IPS-15b (cell line): ENCODE results near the gene CXCL6.

Experiments used
- H3K27me3 ChIP-seq: one replicate; pipeline ENCODE4 v1.6.1; 2013; ENCODE audit warnings: low read length; ENCODE audit not compliant: control insufficient read depth, insufficient read depth
- H3K36me3 ChIP-seq: one replicate; pipeline ENCODE4 v1.6.1; 2013; ENCODE audit warnings: low read length; ENCODE audit not compliant: control insufficient read depth, insufficient read depth
- H3K4me1 ChIP-seq: one replicate; pipeline ENCODE4 v1.6.1; 2013; ENCODE audit warnings: mild to moderate bottlenecking, low read length; ENCODE audit not compliant: control insufficient read depth, insufficient read depth
- H3K4me3 ChIP-seq: one replicate; pipeline ENCODE4 v1.5.1; 2013; ENCODE audit warnings: low read depth, low read length
- H3K9ac ChIP-seq: one replicate; pipeline ENCODE4 v1.6.1; 2013; ENCODE audit warnings: low read depth, mild to moderate bottlenecking, low read length
- H3K9me3 ChIP-seq: one replicate; pipeline ENCODE4 v1.6.1; 2013; ENCODE audit warnings: mild to moderate bottlenecking, low read length; ENCODE audit not compliant: control insufficient read depth, insufficient read depth

CXCL6 gene

DNA sequence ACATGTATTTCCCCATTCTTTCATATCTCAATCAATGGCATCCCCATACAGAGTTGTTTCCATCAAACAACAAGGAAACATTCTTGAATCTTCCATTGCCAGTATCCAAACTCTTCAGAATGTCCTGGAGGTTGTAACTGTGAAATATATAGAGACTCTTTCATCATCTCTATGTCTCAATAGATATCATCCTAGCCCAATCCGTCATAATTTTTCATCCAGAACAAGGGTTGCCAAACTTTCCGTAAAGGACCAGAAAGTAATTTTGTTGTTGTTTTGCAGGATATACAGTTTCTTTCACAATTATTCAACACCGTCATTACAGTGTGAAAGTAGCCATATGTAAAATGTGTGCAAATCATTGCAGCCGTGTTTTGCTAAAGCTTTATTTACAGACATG, 15.2 kb upstream of the CXCL6 start:
- Histone ChIP-seq H3K9me3 (no peaks in the 10 kb centered on the region), H3K27me3 (no peaks in the 10 kb centered on the region), H3K4me1 (no peaks in the 10 kb centered on the region), H3K4me3 (no peak overlapping the region), H3K36me3 (no peaks in the 10 kb centered on the region), H3K9ac (no peak overlapping the region)

DNA sequence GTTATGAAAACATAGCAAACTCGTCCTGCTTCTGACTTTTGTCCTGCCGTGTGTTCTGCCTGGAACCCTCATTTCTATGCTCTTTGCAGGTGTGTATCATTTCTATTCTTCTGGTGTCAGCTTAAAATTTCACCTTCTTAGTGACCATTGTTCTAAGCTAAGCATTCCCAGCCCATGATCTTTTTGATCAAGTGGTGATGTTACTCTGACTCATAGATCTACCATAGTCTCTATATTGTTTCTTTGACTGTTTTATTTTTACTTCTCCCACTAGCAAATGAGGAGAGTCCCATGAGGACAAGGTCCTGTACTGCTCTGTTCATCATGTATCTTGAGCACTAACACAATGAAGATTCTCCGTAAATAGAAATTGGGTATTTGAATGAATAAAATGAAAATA, 14.1 kb upstream of the CXCL6 start:
- no peak overlapping the region for H3K9ac ChIP-seq
- H3K4me1 ChIP-seq = no peaks in the 10 kb centered on the region
- no peaks in the 10 kb centered on the region for H3K27me3 ChIP-seq
- H3K4me3 ChIP-seq = no peak overlapping the region
- H3K9me3 ChIP-seq = no peaks in the 10 kb centered on the region
- no peaks in the 10 kb centered on the region for H3K36me3 ChIP-seq

DNA sequence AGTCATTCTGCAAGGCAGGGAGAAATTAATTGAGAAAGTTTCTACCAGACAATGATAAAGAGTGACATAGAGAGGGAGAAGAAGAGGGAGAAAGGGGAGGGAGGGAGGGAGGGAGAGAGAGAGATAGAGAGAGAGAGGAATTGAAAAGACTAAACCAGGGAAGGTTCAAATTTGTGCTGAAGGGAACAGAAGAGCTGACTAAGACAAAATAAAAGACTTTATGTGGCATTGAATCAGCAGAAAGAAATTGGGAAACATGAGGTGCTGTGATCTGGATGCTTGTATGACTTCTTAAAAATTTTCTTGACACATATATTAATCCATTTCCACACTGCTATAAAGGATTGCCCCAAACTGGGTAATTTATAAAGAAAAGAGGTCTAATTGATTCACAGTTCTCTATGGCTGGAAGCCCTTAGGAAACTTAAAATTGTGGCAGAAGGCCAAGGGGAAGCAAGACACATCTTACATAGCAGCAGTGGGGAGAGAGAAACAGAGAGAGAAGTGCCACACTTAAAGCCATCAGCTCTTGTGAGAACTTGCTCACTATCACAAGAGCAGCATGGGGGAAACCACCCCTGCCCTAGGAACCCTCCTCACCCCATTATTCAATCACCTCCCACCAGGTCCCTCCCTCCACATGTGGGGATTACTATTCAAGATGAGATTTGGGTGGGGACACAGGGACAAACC, 13.5 kb upstream of the CXCL6 start:
- H3K9me3 ChIP-seq = no peaks in the 10 kb centered on the region
- no peaks in the 10 kb centered on the region for H3K4me1 ChIP-seq
- H3K36me3 ChIP-seq = no peaks in the 10 kb centered on the region
- no peaks in the 10 kb centered on the region for H3K27me3 ChIP-seq
- no peak overlapping the region for H3K4me3 ChIP-seq
- no peak overlapping the region for H3K9ac ChIP-seq

DNA sequence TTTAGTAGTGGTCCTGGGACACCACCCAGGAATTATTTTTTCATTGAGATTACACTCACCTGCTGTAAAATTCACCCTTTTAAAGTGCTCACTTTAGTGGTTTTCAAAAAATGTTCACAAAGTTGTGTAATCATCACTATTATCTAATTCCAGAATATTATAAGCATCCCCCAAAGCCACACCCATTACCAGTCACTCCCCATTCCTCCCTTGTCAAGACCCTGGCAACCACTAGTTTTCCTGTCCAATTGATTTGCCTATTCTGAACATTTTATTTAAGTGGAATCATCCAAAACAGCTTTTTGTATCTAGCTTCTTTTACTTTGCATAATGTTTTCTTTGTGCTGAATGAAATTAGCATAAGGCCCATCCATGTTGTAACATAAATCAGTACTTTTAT, 12.7 kb upstream of the CXCL6 start:
- Histone ChIP-seq H3K27me3 (no peaks in the 10 kb centered on the region), H3K36me3 (no peaks in the 10 kb centered on the region), H3K4me1 (no peaks in the 10 kb centered on the region), H3K9ac (no peak overlapping the region), H3K4me3 (no peak overlapping the region), H3K9me3 (no peaks in the 10 kb centered on the region)

DNA sequence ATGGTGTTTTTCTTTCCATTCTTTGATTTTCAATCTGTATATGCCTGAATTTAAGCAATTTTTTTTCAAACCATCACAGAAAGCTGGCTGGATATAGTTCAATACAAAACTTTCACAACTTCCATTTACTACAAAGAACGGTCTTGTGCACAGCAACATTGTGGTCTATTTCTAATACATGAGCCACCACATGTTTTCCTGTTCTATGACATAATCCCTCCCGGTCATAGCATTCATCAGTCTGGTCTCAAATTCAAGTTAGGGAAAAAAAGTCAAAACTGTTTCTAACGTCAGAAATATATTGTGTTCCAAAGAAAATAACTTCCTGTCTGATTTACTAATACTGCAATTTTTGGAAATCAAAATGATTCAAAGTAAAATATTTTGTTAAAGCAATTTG, 7.5 kb upstream of the CXCL6 start:
- Histone ChIP-seq H3K9ac (no peak overlapping the region), H3K4me3 (no peak overlapping the region), H3K36me3 (no peaks in the 10 kb centered on the region), H3K4me1 (no peaks in the 10 kb centered on the region), H3K9me3 (no peaks in the 10 kb centered on the region), H3K27me3 (no peaks in the 10 kb centered on the region)

DNA sequence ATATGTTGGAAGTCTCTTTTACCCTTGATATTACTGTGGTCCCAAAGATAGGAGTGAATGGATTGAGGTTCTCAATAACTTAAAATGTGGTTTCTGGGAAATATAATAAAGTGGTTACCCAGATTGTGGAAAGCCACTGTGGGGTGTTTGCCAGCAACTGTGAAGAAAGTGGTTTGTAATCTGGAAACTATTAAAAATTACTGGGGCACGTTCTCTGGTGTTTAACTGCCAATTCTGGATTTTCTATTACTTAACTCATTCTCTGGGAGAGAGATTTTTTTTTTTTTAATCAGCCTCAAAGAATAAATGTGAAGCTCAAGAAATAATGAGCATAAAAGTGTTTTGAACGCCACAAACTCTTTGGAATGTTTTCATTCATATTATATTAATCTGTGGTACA, 4.9 kb upstream of the CXCL6 start:
- Histone ChIP-seq H3K4me3 (no peak overlapping the region), H3K4me1 (no peaks in the 10 kb centered on the region), H3K9ac (no peak overlapping the region), H3K9me3 (no peaks in the 10 kb centered on the region), H3K36me3 (no peaks in the 10 kb centered on the region), H3K27me3 (no peaks in the 10 kb centered on the region)

DNA sequence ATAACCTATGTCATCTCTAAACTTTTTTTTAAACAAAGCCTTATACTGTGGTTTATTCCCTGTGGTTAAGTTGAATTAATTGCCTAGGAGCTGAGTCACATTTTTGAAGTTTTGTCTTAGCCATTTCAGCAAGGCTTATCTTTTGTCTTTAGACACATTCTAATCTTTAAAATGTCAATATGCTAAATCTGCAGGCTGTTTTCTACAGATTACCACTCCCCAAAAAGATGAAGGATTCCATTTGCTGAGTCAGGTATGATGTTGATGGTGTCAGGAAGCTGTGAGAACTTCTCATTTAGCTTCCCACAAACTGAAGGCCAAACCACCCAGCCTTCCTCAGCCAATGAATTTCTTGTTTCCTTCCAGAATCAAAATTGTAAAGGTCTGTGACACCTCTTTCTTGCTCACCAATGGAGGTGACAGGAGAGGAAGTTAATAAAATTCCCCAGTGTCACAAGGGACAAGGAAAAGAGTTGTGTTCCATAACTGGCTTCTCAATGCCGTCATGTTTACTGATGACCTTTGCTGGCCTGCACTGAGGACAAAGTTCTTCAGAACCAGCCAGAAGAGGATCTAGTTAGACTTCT, 3.7 kb upstream of the CXCL6 start:
- H3K4me1 ChIP-seq = no peaks in the 10 kb centered on the region
- no peaks in the 10 kb centered on the region for H3K9me3 ChIP-seq
- H3K36me3 ChIP-seq = no peaks in the 10 kb centered on the region
- H3K4me3 ChIP-seq = no peak overlapping the region
- no peak overlapping the region for H3K9ac ChIP-seq
- peaks cover 10% of the 10 kb centered on the region for H3K27me3 ChIP-seq

DNA sequence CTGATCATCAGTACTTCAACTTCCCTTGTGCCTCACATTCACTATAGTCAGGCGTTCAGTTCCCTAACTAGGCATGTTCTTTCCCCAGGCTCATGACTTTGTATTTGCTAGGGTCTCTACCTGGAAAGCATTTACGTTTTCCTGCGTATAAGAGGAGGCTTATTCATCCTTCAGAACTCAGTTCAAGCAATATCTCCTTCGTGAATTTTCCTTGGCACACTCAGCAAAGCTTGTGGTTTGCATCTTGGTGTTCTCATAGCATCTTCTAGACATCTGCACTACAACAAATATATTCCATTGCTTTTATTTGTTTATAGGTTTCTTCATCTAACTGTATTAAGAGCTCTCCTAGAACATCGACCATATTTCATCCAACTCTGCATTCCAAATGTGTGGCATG, 2.6 kb downstream of the CXCL6 start:
- no peaks in the 10 kb centered on the region for H3K9me3 ChIP-seq
- peaks cover 24% of the 10 kb centered on the region for H3K27me3 ChIP-seq

DNA sequence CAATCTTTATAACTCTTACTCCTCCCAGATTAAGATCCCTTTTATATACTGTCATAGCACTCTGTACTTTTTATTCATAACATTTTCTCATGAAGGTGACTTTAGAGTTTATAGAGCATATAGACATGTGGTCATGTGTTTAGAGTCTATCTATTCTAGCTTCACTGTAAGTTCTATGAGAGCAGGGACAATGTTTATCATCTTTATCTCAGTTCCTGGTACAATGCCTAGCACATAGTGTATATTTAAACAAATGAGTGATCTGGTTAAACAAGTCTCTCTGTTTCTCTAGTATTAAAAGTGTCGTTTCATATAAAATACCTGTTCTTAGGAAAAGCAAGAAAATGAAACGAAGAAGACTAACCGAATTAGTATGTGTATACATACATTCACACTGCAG, 3.2 kb downstream of the CXCL6 start:
- no peaks in the 10 kb centered on the region for H3K4me1 ChIP-seq
- H3K36me3 ChIP-seq = no peaks in the 10 kb centered on the region
- H3K9me3 ChIP-seq = no peaks in the 10 kb centered on the region
- no peak overlapping the region for H3K4me3 ChIP-seq
- no peak overlapping the region for H3K9ac ChIP-seq
- peaks cover 24% of the 10 kb centered on the region for H3K27me3 ChIP-seq

More for the DNA sequence above, 2.6 kb downstream of the CXCL6 start:
- no peak overlapping the region for H3K9ac ChIP-seq
- H3K4me1 ChIP-seq = no peaks in the 10 kb centered on the region
- H3K4me3 ChIP-seq = no peak overlapping the region
- H3K36me3 ChIP-seq = no peaks in the 10 kb centered on the region

DNA sequence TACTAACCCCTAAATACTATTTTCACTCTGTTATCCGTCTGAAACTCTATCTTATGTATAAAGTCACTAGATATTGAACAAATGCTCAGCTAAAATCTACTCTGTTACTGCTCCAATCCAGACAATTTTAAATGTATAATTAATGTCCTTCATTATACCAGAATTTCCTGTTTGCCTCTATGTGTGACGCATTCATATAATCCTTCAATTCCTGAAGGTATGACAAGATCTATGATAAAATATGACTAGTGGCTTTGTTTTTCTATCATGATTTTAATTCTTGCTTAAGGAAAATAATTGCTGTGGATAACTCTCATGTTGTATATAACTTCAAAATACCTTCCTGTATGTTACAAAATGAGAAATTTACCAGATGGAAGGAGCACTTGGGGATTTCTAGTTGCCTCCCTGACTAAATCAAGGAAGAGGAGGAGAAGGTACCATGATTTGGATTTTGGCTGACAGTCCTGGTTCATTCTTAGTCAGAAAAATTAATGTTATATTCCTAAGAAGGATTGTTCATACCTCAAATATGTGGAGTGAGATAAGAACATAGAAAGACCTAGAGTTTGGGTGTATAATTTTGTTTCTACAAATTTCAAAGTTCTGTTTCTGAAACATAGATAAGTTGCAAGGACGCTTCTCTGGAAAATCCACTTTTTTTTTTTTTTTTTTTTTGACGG, 4.9 kb downstream of the CXCL6 start:
- Histone ChIP-seq H3K9ac (no peak overlapping the region), H3K36me3 (no peaks in the 10 kb centered on the region), H3K4me3 (no peak overlapping the region), H3K9me3 (no peaks in the 10 kb centered on the region), H3K27me3 (peaks cover 24% of the 10 kb centered on the region), H3K4me1 (no peaks in the 10 kb centered on the region)

DNA sequence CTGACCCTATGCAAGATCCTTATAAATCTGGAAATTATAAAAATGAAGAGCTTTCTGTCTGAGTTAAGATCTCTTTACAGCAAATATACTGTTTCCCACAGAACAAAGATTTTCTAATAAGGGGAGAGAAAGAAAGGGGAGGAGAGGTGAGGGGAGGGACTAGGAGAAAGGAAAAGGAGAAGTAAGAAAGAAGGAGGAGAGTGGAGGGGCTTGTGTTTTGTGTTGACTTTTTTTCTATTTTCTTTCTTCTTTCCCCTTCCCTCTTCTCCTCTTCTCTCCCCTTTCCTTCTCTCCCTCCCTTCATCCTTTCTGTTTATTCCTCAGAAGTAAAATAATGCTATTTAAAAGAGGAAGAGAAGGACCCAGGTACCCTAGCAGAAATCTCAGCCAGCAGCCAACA, 6.2 kb downstream of the CXCL6 start:
- Histone ChIP-seq H3K4me3 (no peak overlapping the region), H3K4me1 (no peaks in the 10 kb centered on the region), H3K9me3 (no peaks in the 10 kb centered on the region), H3K9ac (no peak overlapping the region), H3K27me3 (peaks cover 14% of the 10 kb centered on the region), H3K36me3 (no peaks in the 10 kb centered on the region)

DNA sequence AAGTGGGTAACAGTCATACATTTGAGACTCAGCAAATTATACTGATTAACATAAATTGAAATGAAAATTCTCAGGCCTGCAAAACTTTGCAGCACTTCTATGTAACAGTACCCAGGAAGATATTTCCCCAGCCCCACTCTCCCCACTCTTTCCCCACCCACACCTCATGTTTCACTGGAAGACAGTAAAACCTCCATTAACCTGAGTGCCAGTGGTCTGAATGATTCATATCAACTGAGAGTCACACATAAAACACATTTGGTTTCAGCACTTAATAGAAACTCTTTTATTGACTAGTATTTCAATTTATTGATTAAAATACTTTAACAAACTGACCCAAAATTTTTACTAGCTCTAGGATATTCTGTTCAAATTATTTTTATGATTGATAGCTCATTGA, 6.9 kb downstream of the CXCL6 start:
- no peak overlapping the region for H3K9ac ChIP-seq
- H3K27me3 ChIP-seq = peaks cover 8% of the 10 kb centered on the region
- H3K4me1 ChIP-seq = no peaks in the 10 kb centered on the region
- no peaks in the 10 kb centered on the region for H3K36me3 ChIP-seq
- H3K4me3 ChIP-seq = no peak overlapping the region
- no peaks in the 10 kb centered on the region for H3K9me3 ChIP-seq
